GM06990 (cell line): ENCODE measurements around the gene SLX9.

Experiments
- DNase-seq: peaks from one replicate; pipeline ENCODE4 v3.0.0-alpha.2; 2011; ENCODE audit not compliant: insufficient read length; ENCODE audit errors: extremely low read depth
- H3K27me3 ChIP-seq: replicated peaks from 2 replicates; pipeline ENCODE4 v1.6.0; 2011; ENCODE audit warnings: low read length; ENCODE audit not compliant: control insufficient read depth, insufficient read depth
- H3K36me3 ChIP-seq: 2 replicates; pipeline ENCODE4 v1.5.1; 2011; ENCODE audit warnings: low read length; ENCODE audit not compliant: control insufficient read depth, insufficient read depth
- H3K4me3 ChIP-seq: replicated peaks from 2 replicates; pipeline ENCODE4 v1.5.1; 2011; ENCODE audit warnings: low read depth, mild to moderate bottlenecking, control low read depth, low read length
- TF ChIP-seq, protein P1 (sequence below): IDR thresholded peaks from 2 replicates; pipeline ENCODE4 v1.5.1; 2011; ENCODE audit warnings: low read length, control low read depth, mild to moderate bottlenecking, inconsistent platforms; ENCODE audit not compliant: insufficient read depth, poor library complexity, severe bottlenecking

Gene SLX9

DNA sequence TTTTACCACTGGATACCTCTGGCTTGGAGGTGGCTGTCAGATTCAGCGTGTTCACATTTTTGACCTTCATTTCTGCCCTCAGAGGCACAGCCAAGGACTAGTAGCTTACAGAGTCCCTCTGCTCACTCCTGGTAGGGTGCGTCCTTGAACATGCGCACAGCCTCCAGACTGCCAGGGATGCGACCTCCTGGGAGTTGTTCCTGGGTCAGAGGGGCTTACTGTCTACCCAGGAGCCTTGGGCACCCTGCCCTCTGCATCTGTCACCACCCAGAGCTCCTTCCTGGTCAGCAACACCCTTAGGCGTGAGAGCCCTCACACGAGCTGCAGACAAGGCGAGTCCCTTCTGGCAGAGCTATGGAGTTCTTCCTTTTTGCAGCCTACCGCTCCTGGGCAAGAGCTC lies 1.7 kb downstream of the SLX9 start:
- TF ChIP-seq, protein P1, sequence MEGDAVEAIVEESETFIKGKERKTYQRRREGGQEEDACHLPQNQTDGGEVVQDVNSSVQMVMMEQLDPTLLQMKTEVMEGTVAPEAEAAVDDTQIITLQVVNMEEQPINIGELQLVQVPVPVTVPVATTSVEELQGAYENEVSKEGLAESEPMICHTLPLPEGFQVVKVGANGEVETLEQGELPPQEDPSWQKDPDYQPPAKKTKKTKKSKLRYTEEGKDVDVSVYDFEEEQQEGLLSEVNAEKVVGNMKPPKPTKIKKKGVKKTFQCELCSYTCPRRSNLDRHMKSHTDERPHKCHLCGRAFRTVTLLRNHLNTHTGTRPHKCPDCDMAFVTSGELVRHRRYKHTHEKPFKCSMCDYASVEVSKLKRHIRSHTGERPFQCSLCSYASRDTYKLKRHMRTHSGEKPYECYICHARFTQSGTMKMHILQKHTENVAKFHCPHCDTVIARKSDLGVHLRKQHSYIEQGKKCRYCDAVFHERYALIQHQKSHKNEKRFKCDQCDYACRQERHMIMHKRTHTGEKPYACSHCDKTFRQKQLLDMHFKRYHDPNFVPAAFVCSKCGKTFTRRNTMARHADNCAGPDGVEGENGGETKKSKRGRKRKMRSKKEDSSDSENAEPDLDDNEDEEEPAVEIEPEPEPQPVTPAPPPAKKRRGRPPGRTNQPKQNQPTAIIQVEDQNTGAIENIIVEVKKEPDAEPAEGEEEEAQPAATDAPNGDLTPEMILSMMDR: no peak
- no peaks in the 10 kb centered on the region for H3K27me3 ChIP-seq
- peak; percentile 0 for DNase-seq
- peaks cover 24% of the 10 kb centered on the region for H3K36me3 ChIP-seq
- no peak overlapping the region; the same call in 1 of the 2 replicates for H3K4me3 ChIP-seq

DNA sequence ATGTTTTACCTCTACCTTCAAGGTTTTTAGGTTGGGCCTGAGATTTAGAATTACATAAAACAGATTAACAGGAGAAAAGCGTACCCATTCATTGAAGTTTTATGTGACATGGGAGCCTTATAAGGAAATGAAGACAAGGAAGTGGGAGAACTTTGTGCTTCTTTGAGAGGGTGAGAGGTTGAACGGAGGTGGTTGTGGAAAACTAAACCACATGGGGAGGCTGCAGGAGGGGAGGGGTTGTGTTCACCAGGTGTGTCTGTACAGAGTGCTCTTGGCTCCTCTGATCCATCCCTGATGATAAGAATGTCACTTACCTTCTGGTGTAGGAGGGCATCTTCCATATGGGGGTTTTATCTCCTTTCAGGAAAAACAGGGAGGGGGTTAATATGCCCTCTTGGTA lies 2.7 kb downstream of the SLX9 start:
- no peak for DNase-seq
- H3K27me3 ChIP-seq: no peaks in the 10 kb centered on the region
- peaks cover 26% of the 10 kb centered on the region for H3K36me3 ChIP-seq
- TF ChIP-seq, protein P1: no peak
- no peak overlapping the region for H3K4me3 ChIP-seq

DNA sequence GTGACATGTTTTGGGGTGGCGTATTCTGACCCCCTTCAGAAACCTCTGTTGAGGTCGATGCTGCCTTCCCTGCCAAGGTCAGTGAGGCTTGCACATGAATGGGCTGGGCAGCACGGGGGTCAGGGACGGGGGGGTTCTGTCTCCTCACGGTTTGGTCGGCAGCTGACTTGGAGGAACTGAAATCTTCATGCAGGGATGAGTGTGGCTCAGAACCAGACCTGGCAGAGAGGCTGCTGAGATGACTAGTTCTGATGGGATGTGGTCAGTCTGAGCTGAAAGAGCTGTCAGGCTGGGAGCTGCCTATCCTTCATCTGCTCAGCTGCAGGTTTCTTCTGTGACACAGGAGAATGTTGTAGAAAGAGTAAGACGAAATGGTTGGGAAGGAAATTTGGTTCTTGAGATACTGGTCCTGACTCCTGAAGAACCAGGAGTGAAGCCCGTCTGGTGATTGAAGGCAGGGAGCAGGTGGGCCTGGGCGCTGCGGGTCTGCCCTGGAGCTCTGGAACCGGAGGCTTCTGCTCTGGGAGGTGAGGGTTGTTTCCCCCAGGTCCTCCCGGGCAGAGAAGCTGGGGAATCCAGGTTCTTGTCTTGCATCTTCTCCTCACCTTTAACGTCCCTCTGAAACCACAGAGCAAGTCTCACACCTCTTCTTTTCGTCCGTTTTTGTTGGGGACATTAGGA lies 3.3 kb downstream of the SLX9 start:
- TF ChIP-seq, protein P1: no peak
- Histone ChIP-seq H3K27me3 (no peaks in the 10 kb centered on the region), H3K36me3 (peaks cover 28% of the 10 kb centered on the region), H3K4me3 (no peak overlapping the region)
- peak; percentile 29 for DNase-seq

DNA sequence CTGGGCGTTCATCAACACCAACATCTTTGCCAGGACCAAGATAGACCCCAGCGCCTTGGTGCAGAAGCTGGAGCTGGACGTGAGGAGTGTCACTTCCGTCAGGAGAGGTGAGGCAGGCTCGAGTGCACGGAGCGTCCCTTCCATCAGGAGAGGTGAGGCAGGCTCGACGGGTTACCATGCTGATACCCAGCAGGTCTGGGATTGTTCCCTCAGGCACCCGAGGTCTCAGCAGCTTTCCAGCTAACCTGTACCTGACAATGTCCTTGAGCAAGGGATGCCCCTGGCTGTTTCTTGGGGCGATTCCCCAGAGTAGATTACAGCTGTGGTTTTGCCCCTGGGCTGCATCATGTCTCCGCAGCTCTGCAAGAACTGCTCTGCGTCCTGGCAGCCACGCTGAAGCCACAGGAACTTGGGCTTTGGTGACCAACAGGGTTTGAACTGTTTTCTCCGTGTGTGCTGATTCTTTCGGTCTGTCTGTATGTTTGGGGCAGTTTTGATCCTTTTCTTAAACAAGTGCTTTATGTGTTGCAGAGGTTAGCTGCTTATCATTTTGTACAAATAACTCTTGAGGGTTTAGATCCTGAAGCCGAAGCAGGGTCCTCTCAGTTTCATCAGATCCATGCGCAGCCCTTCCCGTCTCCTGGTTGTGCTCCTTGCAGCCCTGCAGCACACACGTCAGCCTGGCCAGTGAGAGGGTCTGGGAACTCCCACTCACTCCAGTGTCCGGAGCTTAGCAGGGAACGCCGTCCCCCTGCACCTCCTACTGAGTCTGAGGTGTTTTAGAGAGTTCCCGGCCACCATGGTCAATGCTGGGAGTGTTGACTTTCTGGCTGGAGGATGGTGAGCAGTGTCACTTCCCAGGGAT lies 4.1 kb downstream of the SLX9 start:
- peaks cover 28% of the 10 kb centered on the region for H3K36me3 ChIP-seq
- TF ChIP-seq, protein P1: no peak
- no peaks in the 10 kb centered on the region for H3K27me3 ChIP-seq
- no peak overlapping the region for H3K4me3 ChIP-seq
- no peak for DNase-seq

DNA sequence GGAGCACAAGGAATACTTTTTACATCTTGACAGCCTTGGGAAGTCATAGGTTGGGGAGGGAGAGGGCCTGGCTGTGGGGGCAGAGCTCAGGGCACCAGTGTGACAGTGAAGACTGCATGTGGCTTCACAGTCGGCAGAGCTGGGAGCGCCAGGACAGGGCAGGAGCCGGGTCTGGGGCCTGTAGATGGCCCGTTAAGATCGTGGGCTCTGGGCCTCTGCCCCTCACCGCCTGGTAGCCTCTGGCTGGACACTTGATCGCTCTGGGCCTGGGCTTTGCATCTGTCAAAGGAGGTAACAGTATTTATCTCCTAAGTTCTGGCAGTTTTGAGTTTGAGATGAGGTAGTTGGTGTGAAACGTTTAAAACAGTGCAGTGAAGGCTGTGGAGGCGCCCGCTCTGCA lies 4.8 kb downstream of the SLX9 start:
- DNase-seq: no peak
- Histone ChIP-seq H3K4me3 (no peak overlapping the region), H3K36me3 (peaks cover 29% of the 10 kb centered on the region), H3K27me3 (no peaks in the 10 kb centered on the region)
- TF ChIP-seq, protein P1: no peak
